Subcutaneous adipose tissue (tissue), 4 donors: Measurements from ENCODE around the gene PLXNB2. TPM values are rescaled to one million over a fixed set of nuclear protein-coding genes. Genes with fewer than 3 reads are reported as not detected.

Experiments used
- CTCF ChIP-seq: fragments of 450-650 bp; IDR thresholded peaks from one replicate; pipeline ENCODE4 v1.5.1; 2016; ENCODE audit warnings: low read depth, mild to moderate bottlenecking, control low read depth, antibody characterized with exemption, moderate library complexity
- total RNA-seq, 4 donors: library from RNA; depleted of rRNA; stranded (reverse); fragments of >200 nt; gene quantifications; one replicate each; pipeline ENCODE4 v1.1.0, GENCODE V29; 2016

Gene PLXNB2
- total RNA-seq, 4 donors from 2014 or later, result 59.2 to 128 (median 97.0) TPM

GRCh38 chr22:50225200-50225969, 82.1 kb downstream of the PLXNB2 start:
- no peak for TF ChIP-seq CTCF

Other genes starting within 250 kb of the PLXNB2 start
- not detected for gene TTLL8, start 249.3 kb downstream of the PLXNB2 start, total RNA-seq
- 1 to 10 TPM in 1 of 4 donors, under 1 TPM in 1, not detected in 2; 0.22 to 1.1 TPM for gene MLC1, start 222.2 kb downstream of the PLXNB2 start, total RNA-seq
- gene MOV10L1, start 217.6 kb downstream of the PLXNB2 start, total RNA-seq, result 1 to 10 TPM in 2 of 4 donors, under 1 TPM in 1, not detected in 1; 0.17 to 1.3 (median 1.1) TPM
- gene PANX2, start 136.9 kb downstream of the PLXNB2 start, total RNA-seq, result under 1 TPM in 1 of 4 donors, not detected in 3; 0.44 TPM
- gene TRABD, start 121.7 kb downstream of the PLXNB2 start, total RNA-seq, result 10 to 100 TPM; 10.8 to 30.5 (median 17.8) TPM
- 10 to 100 TPM; 13.2 to 36.5 (median 18.9) TPM for gene SELENOO, start 106.6 kb downstream of the PLXNB2 start, total RNA-seq
- gene TUBGCP6, start 62.6 kb downstream of the PLXNB2 start, total RNA-seq, result 10 to 100 TPM; 21.1 to 60.3 (median 25.6) TPM
- 10 to 100 TPM; 10.4 to 55.0 (median 22.7) TPM for gene HDAC10, start 56.4 kb downstream of the PLXNB2 start, total RNA-seq
- 10 to 100 TPM in 1 of 4 donors, 1 to 10 TPM in 3; 3.6 to 17.7 (median 5.4) TPM for gene MAPK12, start 46.0 kb downstream of the PLXNB2 start, total RNA-seq
- gene MAPK11, start 37.3 kb downstream of the PLXNB2 start, total RNA-seq, result 10 to 100 TPM in 2 of 4 donors, 1 to 10 TPM in 2; 6.2 to 53.5 (median 13.1) TPM
- gene DENND6B, start 19.4 kb upstream of the PLXNB2 start, total RNA-seq, result 1 to 10 TPM; 1.5 to 4.0 (median 1.9) TPM
- gene PPP6R2, start 35.7 kb upstream of the PLXNB2 start, total RNA-seq, result 10 to 100 TPM; 23.8 to 86.3 (median 37.0) TPM
- 10 to 100 TPM; 19.9 to 66.1 (median 26.7) TPM for gene SBF1, start 167.4 kb upstream of the PLXNB2 start, total RNA-seq
- not detected for gene ADM2, start 173.9 kb upstream of the PLXNB2 start, total RNA-seq
- not detected for gene MIOX, start 179.2 kb upstream of the PLXNB2 start, total RNA-seq
- 10 to 100 TPM; 24.1 to 76.3 (median 37.0) TPM for gene LMF2, start 200.1 kb upstream of the PLXNB2 start, total RNA-seq
- gene NCAPH2, start 200.6 kb upstream of the PLXNB2 start, total RNA-seq, result 10 to 100 TPM; 15.3 to 55.6 (median 27.8) TPM
- gene SCO2, start 218.0 kb upstream of the PLXNB2 start, total RNA-seq, result 10 to 100 TPM in 1 of 4 donors, 1 to 10 TPM in 3; 1.5 to 10.7 (median 8.3) TPM
- gene TYMP, start 222.4 kb upstream of the PLXNB2 start, total RNA-seq, result 100 to 1,000 TPM in 3 of 4 donors, 10 to 100 TPM in 1; 28.9 to 129 (median 108) TPM
- gene KLHDC7B, start 238.3 kb upstream of the PLXNB2 start, total RNA-seq, result not detected